Liver (tissue), 3 donors: ENCODE measurements around the gene TRPM6.

Experiments used
- CTCF ChIP-seq: fragments of 150-350 bp; IDR thresholded peaks from 2 replicates; pipeline ENCODE4 v1.5.1; 2017; ENCODE audit warnings: improper control_type of control experiment, low read depth, low read length; ENCODE audit not compliant: missing input control
- HNF4G ChIP-seq: IDR thresholded peaks from 2 replicates; pipeline ENCODE4 v1.6.1; 2016; ENCODE audit warnings: antibody characterized with exemption
- REST ChIP-seq: IDR thresholded peaks from 2 replicates; pipeline ENCODE4 v1.6.1; 2016; ENCODE audit warnings: antibody characterized with exemption, mild to moderate bottlenecking
- donor health status: healthy.
- donor health status: healthy.

GRCh38 chr9:74719306-74719705 is 168.4 kb downstream of the TRPM6 start:
- TF ChIP-seq CTCF, result no peak
- no peak for TF ChIP-seq HNF4G
- no peak for TF ChIP-seq REST
